Spleen (tissue), 7 donors: Measurements from ENCODE around the gene CITED4.

ENCODE experiments used
- POLR2AphosphoS5 ChIP-seq, 3 donors: sonication (generic); formaldehyde crosslinking; IDR thresholded peaks; one replicate each; pipeline ENCODE4 v1.5.1; 2017; ENCODE audit warnings: antibody characterized with exemption in 3 of 3
- TF ChIP-seq, protein P1 (sequence below), 11 experiments: fragments of 200-600 bp in 7 of 11; fragments of 450-650 bp in 4 of 11; sonication (generic) in 4 of 11; IDR thresholded peaks in 8 of 11; conservative IDR thresholded peaks in 3 of 11; 1 replicate in 7 of 11; 2 replicates in 4 of 11; pipeline versions ENCODE4 v1.4.0 to v1.8.0; 2016 to 2021; ENCODE audit warnings: antibody characterized with exemption in 11 of 11, inconsistent platforms in 4 of 11, mild to moderate bottlenecking in 1 of 11
- donor health status: DM: no; HTN: no; CAD: no; lungs with moderate emphysema.
- donor health status: DM: no; HTN: no; CAD: no.
- donor health status: DM: no; HTN: no; CAD: no.

DNA sequence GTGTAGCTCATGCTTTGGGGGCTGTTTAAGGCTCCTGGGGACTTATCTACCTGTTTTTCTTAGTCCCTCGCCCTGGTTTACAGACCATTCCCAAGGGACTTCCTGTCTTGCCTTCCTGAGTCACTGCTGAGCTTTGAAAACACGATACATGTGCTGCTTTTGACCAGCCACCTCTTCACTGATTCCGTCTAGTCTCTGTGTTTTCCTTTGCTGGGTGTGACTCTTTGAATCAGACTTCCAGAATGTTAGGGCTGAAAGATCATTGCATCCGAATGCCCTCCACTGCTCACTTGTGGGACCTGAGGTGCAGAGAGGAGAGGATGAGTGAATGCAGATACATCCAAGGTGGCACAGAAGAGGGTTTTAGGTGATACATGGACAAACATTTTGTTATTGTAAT lies 35.4 kb upstream of the CITED4 start:
- no peak for TF ChIP-seq POLR2AphosphoS5 (IDR thresholded peaks at IDR 0.05)
- TF ChIP-seq, protein P1, sequence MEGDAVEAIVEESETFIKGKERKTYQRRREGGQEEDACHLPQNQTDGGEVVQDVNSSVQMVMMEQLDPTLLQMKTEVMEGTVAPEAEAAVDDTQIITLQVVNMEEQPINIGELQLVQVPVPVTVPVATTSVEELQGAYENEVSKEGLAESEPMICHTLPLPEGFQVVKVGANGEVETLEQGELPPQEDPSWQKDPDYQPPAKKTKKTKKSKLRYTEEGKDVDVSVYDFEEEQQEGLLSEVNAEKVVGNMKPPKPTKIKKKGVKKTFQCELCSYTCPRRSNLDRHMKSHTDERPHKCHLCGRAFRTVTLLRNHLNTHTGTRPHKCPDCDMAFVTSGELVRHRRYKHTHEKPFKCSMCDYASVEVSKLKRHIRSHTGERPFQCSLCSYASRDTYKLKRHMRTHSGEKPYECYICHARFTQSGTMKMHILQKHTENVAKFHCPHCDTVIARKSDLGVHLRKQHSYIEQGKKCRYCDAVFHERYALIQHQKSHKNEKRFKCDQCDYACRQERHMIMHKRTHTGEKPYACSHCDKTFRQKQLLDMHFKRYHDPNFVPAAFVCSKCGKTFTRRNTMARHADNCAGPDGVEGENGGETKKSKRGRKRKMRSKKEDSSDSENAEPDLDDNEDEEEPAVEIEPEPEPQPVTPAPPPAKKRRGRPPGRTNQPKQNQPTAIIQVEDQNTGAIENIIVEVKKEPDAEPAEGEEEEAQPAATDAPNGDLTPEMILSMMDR (IDR thresholded peaks at IDR 0.05 in 8 of 11, conservative IDR thresholded peaks at IDR 0.05 in 3 of 11): no peak
